ENCODE results near the gene DGUOK.
A peak's percentile ranks its signal among the peaks of the same experiment; 100 is the strongest.
"Not testable (repeated sequence)": the region's sequence is repeated elsewhere in the genome, so short reads cannot be mapped to it uniquely, and the experiment has no call there.

The DGUOK gene

DNA sequence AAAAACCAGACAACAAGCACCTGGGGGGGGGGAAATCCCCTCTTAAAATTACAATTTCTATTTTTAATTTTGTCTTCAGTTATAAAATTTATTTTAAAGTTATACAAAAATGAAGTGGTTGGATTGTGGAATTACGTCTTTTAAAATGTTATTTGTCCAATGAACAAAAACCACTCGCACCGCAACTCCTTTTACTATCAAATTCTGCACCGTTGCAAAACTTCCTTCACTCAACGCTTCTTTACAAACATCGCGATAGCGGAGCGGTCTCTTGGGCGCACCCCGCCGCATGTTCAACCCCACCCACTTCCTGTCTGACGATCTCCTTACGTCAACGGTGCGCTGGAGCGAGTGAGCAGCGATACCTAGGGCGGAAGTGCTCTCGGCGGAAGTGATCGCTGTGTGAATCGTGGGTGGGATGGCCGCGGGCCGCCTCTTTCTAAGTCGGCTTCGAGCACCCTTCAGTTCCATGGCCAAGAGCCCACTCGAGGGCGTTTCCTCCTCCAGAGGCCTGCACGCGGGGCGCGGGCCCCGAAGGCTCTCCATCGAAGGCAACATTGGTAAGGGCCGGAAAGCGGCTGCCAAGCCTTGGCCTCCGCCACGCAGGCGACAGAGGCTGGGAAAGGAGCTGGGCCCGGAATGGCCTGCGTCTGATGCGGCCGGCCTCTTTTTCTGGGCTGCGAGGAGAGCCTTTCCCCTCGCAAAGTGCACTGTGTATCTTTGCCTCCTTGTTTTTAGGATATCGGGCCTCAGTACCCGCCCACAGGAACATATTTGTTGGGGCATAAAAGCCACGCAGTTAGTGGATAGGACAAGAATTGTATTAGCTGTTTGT, at the start of gene DGUOK:
TSS of gene DGUOK (plus strand) at position 388 of the 835 bp plus-strand sequence. CDS start at position 419, 31 bp downstream.
- no peak for TF ChIP-seq CTCF (IDR thresholded peaks at IDR 0.05; ENCODE audit: extremely low read depth, missing control alignments)
- peak; percentile 91 for DNase-seq (ENCODE audit: low spot score)

DNA sequence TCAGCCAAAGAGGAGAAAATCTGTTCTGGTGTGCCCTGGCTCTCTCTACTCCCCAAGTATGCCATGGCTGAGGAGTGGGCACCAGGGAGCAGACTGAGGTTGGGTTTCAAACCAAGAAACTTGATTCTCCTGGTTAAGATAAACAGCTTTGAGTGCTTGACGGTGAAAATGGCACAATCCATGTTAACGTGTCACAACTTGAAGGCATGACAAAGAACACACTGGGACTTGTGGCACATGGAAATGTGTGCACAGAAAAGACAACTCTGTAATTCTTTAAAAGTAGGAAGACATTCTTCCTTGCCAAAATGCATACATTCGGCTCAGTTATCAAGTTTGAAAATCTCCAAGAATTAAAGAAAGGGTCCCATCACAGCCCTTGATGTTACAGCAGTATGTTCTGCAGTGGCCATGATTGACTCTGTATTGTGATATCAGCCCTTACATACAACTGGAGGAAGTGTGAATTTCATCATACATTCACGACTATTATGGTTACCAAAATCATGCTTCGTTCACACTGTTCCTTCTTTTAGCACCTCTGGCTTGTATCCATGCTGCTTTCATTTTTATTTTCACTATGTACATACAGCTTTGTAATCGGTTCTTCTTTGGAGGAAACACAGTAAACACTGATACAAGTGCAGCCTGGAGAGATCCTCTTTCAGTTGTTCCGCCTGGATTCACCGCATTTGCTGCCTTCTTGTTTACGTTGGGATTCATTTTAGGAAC, 49.4 kb upstream of the DGUOK start:
- no peak for TF ChIP-seq CTCF (IDR thresholded peaks at IDR 0.05; ENCODE audit: extremely low read depth, missing control alignments)
- DNase-seq (ENCODE audit: low spot score): no peak

DNA sequence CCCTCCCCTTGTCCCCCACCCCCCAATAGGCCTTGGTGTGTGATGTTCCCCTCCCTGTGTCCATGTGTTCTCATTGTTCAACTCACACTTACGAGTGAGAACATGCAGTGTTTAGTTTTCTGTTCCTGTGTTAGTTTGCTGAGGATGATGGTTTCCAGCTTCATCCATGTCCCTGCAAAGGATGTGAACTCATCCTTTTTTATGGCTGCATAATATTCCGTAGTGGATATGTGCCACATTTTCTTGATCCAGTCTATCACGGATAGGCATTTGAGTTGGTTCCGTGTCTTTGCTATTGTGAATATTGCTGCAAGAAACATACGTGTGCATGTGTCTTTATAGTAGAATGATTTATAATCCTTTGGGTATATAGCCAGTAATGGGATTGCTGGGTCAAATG, 48.7 kb upstream of the DGUOK start:
- not testable (repeated sequence) for DNase-seq (ENCODE audit: low spot score)

DNA sequence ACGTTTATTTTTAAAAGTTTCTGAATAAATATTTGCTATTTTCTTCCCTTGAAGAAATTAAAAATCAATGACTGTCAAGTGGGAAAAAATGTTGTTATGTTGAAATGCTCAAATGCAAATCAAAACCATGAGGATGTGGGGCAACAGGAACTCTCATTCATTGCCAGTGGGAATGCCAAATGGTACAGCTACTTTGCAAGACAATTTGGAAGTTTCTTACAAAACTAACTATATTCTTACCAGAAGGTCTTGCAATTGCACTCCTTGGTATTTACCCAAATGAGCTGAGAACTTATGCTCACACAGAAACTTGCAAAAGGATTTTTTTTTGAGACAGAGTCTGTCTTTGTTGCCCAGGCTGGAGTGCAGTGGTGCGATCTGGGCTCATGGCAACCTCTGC, 41.3 kb upstream of the DGUOK start:
- DNase-seq (ENCODE audit: low spot score): no peak
- TF ChIP-seq CTCF (IDR thresholded peaks at IDR 0.05; ENCODE audit: extremely low read depth, missing control alignments): no peak

DNA sequence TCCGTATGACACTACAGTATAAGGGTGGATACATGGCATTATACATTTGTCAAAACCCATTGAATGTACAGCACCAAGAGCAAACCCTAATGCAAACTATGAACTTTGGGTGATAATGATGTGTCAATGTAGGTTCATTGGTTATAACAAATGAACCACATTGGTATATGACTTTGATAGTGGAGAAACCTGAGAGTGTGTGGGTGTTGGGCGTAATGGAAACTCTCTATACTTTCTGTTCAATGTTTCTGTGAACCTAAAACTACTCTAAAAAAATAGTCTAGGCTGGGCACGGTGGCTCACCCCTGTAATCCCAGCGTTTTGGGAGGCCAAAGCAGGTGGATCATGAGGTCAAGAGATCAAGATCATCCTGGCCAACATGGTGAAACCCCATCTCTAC, 40.3 kb upstream of the DGUOK start:
- no peak for TF ChIP-seq CTCF (IDR thresholded peaks at IDR 0.05; ENCODE audit: extremely low read depth, missing control alignments)
- no peak for DNase-seq (ENCODE audit: low spot score)

DNA sequence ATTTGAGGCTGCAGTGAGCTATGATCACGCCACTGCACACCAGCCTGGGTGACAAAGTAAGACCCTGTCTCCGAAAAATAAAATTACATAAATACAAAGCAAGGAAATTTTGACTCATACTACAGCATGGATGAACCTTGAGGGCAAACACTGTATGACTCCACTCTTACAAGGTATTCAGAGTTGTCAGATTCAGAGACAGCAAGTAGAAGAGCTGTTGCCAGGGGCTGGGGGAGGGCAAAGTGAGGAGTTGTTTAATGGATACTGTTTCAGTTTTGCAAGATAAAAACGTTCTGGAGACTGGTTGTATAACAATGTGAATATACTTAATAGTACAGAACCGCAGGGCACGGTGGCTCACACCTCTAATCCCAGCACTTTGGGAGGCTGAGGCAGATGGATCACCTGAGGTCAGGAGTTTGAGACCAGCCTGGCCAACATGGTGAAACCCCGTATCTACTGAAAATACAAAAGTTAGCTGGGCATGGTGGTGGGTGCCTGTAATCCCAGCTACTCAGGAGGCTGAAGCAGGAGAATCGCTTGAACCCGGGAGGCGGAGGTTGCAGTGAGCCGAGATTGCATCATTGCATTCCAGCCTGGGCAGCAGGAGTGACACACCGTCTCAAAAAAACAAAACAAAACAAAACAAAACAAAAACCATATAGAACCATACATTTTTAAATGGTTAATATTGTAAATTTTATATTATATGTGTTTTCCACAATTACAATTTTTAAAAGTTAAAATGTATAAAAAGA, 38.9 kb upstream of the DGUOK start:
- DNase-seq (ENCODE audit: low spot score): not testable (repeated sequence)

GRCh38 chr2:73888388-73888787, 38.3 kb upstream of the DGUOK start:
- DNase-seq (ENCODE audit: low spot score): no peak
- TF ChIP-seq CTCF (IDR thresholded peaks at IDR 0.05; ENCODE audit: extremely low read depth, missing control alignments): no peak

DNA sequence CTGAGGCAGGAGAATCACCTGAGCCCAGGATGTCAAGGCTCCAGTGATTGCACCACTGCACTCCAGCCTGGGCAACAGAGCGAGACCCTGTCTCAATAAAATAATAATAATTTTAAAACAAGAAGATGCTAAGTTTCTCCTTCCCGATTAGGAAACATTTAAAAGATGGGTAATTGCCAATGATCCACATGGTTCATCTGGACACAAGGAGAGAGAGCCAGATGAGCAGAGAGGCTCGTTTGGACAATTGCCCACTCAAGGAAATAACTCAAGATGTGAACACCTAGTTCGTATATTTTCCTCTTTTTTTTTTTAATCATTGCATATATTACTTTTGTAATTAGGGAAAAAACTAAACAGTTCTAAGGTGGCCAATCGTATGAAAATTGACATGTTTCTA, 37.5 kb upstream of the DGUOK start:
- DNase-seq (ENCODE audit: low spot score): no peak
- TF ChIP-seq CTCF (IDR thresholded peaks at IDR 0.05; ENCODE audit: extremely low read depth, missing control alignments): no peak

All from GM20000 (cell line).